Dermis lymphatic vessel endothelial cell (primary cell): ENCODE data around the gene NAT8L. TPM values are rescaled to one million over a fixed set of nuclear protein-coding genes. Genes with fewer than 3 reads are reported as not detected.

Experiments
- total RNA-seq: library from RNA; depleted of rRNA; stranded (reverse); fragments of >200 nt; gene quantifications from 2 replicates; pipeline ENCODE4 v1.2.1, GENCODE V29; 2014

The NAT8L gene
- total RNA-seq: under 0.01 TPM in 1 of 2 replicates, not detected in the other

GRCh38 chr4:2059046-2059725, at the start of gene NAT8L:
NAT8L (plus strand) TSS chr4:2059327; CDS start chr4:2059512, 185 bp downstream.

Other genes starting within 250 kb of the NAT8L start
- 56.9 and 67.6 TPM in 2 replicates for gene LETM1, start 203.2 kb upstream of the NAT8L start, total RNA-seq
- 33.3 and 33.6 TPM in 2 replicates for gene NSD2, start 187.9 kb upstream of the NAT8L start, total RNA-seq
- 9.0 and 12.0 TPM in 2 replicates for gene NELFA, start 50.4 kb upstream of the NAT8L start, total RNA-seq
- gene HAUS3, start 182.8 kb downstream of the NAT8L start, total RNA-seq: 7.3 and 8.5 TPM in 2 replicates
- gene POLN, start 182.8 kb downstream of the NAT8L start, total RNA-seq: 2.0 and 2.2 TPM in 2 replicates
- 50.4 and 61.2 TPM in 2 replicates for gene MXD4, start 202.8 kb downstream of the NAT8L start, total RNA-seq